Activated CD4-positive, alpha-beta T cell treated with anti-CD3 and anti-CD28 coated beads, Interleukin-2, Interleukin-6, amounts not matched to agents 100 ng/mL and 50 ng/mL, durations not matched to agents 16 hours and 8 hours (primary cell): Measurements from ENCODE around the gene GRID1.

Experiments used
- DNase-seq: peaks from one replicate; pipeline ENCODE4 v3.0.0-alpha.2; 2020

Gene GRID1

DNA sequence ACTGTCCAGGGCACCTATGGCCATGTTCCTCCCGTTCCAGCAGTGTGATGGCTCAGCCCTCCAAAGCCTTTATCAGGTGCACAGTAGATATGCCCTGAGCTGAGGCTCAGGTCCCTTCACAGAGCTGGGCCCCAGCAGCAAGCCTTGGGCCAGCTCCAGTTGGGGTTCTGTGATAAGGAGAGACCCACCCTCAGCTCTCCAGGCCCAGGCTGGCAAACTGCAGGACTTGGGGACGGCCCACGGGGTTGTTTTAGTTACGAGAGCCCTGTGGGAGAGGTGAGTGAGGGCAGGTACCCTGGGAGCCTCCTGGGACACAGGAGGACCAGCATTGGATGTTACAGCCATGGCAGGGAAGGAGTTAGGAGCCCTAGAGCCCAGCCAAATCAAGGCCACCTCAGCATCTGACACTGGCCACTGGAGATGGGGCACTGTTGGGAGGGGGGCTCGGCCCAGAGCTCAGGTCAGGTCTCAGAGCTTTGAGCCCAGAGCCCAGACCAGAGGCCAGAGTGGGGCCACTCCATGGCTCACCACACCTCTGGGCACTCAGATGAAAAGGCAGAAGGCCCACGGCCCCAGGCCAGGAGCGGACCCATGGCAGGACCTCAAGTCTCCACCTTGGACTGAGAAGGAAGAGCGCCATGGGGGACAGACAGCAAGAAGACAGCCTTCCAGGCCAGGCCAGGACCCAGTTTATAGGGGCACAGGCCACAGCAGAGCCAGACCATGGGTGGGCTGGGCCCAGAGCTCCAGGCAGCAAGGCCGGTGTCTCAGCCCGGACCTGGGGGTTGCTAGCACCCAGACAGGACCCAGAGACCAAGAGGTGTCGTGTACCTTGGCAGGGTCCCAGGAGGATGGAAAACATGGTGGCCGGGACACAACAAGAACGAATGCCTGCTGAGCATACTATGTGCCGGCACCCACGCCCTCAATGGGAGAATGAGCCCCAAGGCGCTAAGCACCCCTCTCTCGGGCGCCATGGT lies 12.8 kb downstream of the GRID1 start:
- no peak for DNase-seq

- no peak for DNase-seq
Observed at GRCh38 chr10:86350897-86351296, 15.7 kb downstream of the GRID1 start.

DNA sequence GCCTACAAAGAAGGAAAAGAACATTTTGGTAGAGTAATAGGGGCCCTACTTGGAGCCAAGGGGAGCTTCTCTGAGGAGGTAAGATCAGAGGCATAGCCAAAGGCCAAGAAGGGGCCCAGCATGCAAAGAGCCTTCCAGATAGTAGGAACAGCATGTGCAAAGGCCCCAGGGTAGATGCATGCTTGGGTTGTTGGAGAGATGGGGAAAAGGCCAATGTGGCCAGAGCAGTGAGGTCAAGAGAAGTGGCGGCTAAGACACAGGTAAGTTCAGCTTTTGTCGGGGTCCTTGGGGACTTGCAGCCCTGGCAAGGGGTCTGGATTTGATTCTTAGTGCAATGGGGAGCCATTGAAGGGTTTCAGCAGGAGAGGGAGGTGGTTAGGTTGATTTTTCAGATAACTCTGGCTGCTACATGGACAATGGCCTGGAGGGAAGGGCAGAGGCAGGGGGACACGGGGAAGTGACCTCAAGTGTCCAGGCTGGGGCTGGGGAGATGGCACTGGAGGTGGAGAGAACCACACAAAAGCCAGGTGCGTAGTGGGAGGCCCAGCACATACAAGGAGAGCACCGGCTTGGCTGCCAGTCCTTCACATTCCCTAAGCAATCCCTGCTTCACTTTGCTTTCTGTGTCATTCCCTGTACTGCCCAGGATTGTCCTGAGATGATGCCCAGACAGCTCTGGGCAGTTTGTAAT lies 16.5 kb downstream of the GRID1 start:
- no peak for DNase-seq

DNA sequence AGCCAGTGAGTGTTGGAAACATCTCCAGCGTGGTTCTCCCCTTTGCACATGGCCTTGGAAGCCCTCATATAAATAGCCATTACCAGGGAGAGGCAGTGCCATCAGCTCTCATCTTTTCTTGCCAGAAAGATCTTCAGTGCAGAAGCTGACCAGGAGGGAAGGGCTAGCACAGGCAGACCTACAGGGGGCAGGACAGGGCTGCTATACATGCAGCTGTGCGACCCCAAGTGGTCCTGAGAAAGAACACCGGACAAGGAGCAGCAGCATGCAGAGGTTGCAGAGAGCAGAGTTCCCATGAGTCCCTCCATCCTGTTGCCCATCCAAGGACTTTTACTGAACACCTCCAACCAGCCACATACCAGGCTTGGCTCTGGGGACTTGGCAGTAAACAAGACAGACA lies 17.1 kb downstream of the GRID1 start:
- DNase-seq, result no peak

GRCh38 chr10:86348321-86349210 lies 18.0 kb downstream of the GRID1 start:
- DNase-seq, result no peak

GRCh38 chr10:86347856-86348255 lies 18.7 kb downstream of the GRID1 start:
- no peak for DNase-seq

GRCh38 chr10:86346799-86347665 lies 19.6 kb downstream of the GRID1 start:
- DNase-seq, result no peak

DNA sequence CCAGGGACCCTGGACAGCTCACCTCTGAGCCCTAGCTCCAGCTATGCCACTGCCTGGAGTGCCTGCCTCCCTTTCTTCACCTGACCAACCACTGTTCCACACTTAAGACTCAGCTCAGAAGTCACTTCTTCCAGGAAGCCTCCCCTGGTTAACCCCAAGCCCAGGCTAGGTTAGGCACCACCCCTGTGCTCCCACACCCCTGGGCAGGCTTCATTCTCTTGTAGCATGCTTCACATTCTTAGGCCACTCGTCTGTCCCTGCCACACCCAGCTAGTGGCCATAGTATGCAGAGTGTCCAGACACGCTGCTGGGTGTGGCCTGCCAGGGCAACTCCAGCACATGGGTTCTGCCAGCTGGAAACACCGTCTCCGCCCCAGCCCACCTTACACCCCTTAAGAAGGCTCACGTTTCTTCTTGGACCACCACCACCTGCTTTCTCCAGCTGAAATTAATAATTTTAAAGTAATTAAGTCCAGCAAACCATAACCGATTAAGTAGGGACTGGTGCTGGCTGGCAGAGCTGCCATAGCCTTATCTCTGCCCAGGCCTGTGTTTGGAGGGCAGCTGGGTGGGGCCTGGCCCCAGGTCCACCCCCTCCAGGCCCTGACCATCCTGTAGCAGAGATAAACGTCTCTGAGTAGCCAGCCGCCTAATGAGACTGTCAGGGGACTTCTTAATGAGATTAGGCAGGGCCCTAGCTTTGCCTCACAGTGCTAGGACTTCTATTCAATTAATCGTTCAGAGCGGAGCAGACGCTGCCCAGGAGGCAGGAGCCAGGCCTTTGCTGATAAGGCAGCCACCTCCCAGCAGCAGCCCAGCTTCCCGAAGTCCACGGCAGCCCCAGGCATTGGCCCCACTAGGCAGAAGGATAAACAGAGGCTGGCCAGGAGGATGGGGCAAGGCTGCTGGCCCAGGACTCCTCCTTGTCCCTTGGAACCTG lies 20.5 kb downstream of the GRID1 start:
- no peak for DNase-seq

- no peak for DNase-seq
Observed at GRCh38 chr10:86345296-86345858, 21.2 kb downstream of the GRID1 start.

DNA sequence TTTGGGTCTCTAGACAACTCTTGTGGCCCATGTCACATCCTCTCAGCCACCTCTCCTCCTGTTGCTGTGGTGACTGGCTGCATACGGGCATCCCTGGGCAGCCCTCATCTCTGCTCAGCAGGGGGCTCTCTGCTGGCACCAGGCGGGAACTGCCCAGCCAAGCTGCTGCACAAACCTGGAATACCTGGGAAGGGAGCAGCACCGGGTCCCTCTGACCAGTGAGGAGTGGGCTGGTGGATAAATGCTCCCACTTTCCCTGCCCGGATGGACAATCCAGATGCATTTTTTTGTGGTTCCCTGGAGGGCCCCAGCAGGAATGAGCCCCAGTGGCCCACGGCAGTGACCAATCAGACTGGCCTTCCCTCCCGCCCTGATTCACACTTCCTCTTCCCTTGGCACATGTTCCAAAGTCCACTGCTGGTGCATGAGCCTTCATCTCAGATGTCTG lies 21.9 kb downstream of the GRID1 start:
- DNase-seq, result no peak

DNA sequence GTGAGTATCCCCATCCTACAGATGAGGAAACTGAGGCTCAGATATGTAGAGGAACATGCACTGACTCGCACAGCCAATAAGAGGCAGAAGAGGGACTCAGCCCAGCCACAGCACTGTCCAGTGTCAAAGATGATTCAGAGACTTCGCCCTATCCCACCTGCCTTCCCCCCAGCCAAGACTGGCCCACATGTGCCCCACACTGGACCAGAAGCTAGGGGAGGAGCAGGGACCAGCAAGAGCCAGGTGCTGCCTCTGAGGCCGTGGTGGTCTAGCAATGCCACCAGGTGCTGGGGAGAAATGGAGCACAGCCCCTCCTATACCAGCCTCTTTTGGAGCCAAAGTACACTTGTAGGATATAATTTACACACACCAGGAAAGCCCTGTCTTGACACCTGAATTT lies 22.3 kb downstream of the GRID1 start:
- DNase-seq, result no peak

- DNase-seq, result no peak
Observed at GRCh38 chr10:86343761-86344160, 22.8 kb downstream of the GRID1 start.

- DNase-seq, result no peak
Observed at GRCh38 chr10:86342111-86342863, 24.3 kb downstream of the GRID1 start.

GRCh38 chr10:86341361-86341811 lies 25.2 kb downstream of the GRID1 start:
- no peak for DNase-seq

DNA sequence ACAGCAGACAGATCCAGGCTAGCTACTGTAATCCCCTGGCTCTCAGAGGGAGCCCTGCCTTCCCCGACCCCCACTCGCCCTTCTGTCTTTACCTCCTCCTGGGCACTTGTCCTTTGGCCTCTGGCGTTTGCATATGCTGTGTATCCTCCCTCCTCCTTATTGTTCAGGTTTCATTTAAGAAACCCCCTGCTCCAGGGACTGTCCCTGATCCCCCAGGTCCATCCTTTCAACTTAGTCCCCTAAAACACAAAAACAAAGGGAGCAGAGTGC lies 25.7 kb downstream of the GRID1 start:
- no peak for DNase-seq

- no peak for DNase-seq
Observed at GRCh38 chr10:86340176-86340990, 26.2 kb downstream of the GRID1 start.

DNA sequence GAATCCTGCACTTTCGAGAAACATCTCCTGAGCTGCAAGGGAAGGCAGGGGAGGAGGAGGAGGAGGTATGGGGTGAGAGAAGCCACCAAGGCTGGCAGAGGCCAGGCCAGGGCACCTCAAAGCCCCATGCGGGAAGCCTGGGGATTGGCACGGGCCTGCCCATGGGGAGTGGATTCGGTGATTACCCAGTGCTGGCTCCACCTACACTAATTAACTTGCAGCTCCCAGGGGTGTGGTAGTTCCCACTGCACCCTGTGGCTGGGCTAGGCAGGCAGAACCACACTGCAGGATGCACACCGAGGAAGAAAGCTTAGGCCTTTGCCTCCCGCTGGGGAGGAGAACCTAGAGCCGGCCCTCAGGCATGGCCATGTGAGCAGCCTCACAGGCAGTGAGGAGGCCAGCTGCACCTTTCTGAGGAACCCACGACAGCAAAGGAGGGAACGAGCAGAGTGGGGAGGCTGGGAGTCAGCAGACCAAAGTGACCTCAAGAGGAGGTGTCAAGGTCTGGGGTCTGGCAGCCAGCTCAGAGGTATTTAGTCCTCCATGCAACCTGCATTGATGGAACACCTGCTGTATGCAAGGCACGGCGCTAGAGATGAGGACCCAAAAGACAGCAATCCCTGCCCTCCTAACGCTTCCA lies 27.2 kb downstream of the GRID1 start:
- DNase-seq, result no peak

DNA sequence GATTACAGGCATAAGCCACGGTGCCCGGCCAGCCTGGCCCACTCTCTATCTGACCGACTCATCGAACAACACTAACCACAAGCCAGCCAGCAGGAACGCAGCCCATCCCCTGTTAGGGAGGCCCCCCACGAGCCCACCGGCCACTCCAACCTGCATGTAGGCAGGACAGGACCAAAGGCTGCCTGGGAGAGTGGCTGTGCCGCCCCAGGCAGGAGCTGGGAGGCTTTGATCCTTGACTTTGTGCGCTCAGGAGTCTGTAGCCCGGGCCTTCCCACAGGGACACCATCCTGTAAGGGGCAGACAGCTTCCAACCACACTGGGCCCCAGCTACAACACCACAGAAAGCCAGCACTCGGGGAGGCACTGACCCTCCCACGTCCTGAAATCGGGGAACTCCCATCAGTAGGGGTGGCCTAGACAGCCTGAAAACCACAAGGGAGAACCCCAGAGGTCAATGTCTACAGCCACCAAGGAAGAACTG lies 29.4 kb downstream of the GRID1 start:
- DNase-seq, result no peak
